Measurements from ENCODE around the gene TBK1.

- TF ChIP-seq POLR2A (IDR thresholded peaks at IDR 0.05; ENCODE audit: low read length), result no peak
- TF ChIP-seq MYC (IDR thresholded peaks at IDR 0.05; ENCODE audit: borderline replicate concordance, low read length), result no peak
- TF ChIP-seq RAD21 (conservative IDR thresholded peaks at IDR 0.05 in 1 of 2, IDR thresholded peaks at IDR 0.05 in 1 of 2), result no peak
Observed at GRCh38 chr12:64468966-64469365, 17.0 kb downstream of the TBK1 start.
